ENCODE data around the gene ZP4. TPM values are rescaled to one million over a fixed set of nuclear protein-coding genes. Genes with fewer than 3 reads are reported as not detected.

Gene ZP4
- total and polyA plus RNA-seq, 2 of the 4 experiments (the other 2 are of a cell fraction), result not detected

- Histone ChIP-seq H3K23ac (ENCODE audit: low read depth, low read length) (no peak overlapping the region), H3K18ac (ENCODE audit: low read depth, low read length) (no peak overlapping the region), H3K27ac (ENCODE audit: insufficient read depth, low read length) (no peak overlapping the region), H2BK20ac (ENCODE audit: low read depth, low read length) (peak overlapping the region; percentile 76; the same call in 1 of the 2 replicates), H3K27me3 (ENCODE audit: control insufficient read depth, insufficient read depth, low read length) (no peaks in the 10 kb centered on the region), H3K14ac (replicated peaks; ENCODE audit: low read depth, low read length) (no peak overlapping the region), H3K4me3 (ENCODE audit: insufficient read depth, low read depth, low read length) (no peak overlapping the region), H2BK120ac (ENCODE audit: low read depth, low read length) (peak overlapping the region; percentile 71), H2AK9ac (replicated peaks; ENCODE audit: low read depth, low read length, poor library complexity) (peak overlapping the region; percentile 28), H3K56ac (ENCODE audit: extremely low read depth, insufficient read depth, low read length) (no peak overlapping the region), H3K9ac (ENCODE audit: low read depth, low read length) (no peak overlapping the region), H2BK15ac (ENCODE audit: low read depth, low read length) (no peak overlapping the region), H3K79me1 (ENCODE audit: low read depth in 1 of 2, low read length in 2 of 2) (no peaks in the 10 kb centered on the region), H3K36me3 (ENCODE audit: control insufficient read depth, insufficient read depth, low read length) (no peaks in the 10 kb centered on the region), H3K4ac (ENCODE audit: low read depth, low read length) (peak overlapping the region; percentile 56; the same call in 1 of the 2 replicates), H2AFZ (replicated peaks; ENCODE audit: low read length, poor library complexity) (no peak overlapping the region), H3K9me1 (ENCODE audit: insufficient read depth, low read length) (no peaks in the 10 kb centered on the region), H2BK5ac (ENCODE audit: low read depth, low read length, poor library complexity, severe bottlenecking) (peak overlapping the region; percentile 33), H4K5ac (ENCODE audit: low read depth, low read length) (no peak overlapping the region), H3K9me3 (ENCODE audit: control insufficient read depth, insufficient read depth, low read length) (no peaks in the 10 kb centered on the region; the same call in 1 of the 2 replicates), H4K8ac (ENCODE audit: low read depth in 2 of 2, low read length in 2 of 2) (no peak overlapping the region), H3K4me2 (ENCODE audit: low read depth, low read length) (no peak overlapping the region), H3K4me1 (ENCODE audit: control insufficient read depth, insufficient read depth, low read length) (no peaks in the 10 kb centered on the region), H2AK5ac (ENCODE audit: low read depth, low read length) (peak overlapping the region; percentile 68; the same call in 1 of the 2 replicates), H4K91ac (ENCODE audit: insufficient read depth, low read depth, low read length) (no peak overlapping the region), H4K20me1 (ENCODE audit: insufficient read depth, low read length) (no peaks in the 10 kb centered on the region)
- no TSS peak for BruUV-seq (replicated peaks)
- dilution Hi-C loops (cut with HindIII; ENCODE audit: low sequenced_read_pairs, unreplicated experiment) (no loop called here), in situ Hi-C loops (cut with MboI; ENCODE audit: low sequenced_read_pairs) (no loop called here), intact Hi-C loops (cut with micrococcal nuclease) (no loop called here)
- ATAC-seq (ENCODE audit: low read depth), result no peak
- ChIA-PET POLR2A (ENCODE audit: unreplicated experiment) (no interaction called here), CTCF (no interaction called here)
- DNase-seq, result no peak
- TF ChIP-seq CHD1 (IDR thresholded peaks at IDR 0.05; ENCODE audit: low read depth, low read length) (no peak), MXI1 (IDR thresholded peaks at IDR 0.05; ENCODE audit: borderline replicate concordance, low read depth, low read length) (no peak), CEBPB (IDR thresholded peaks at IDR 0.05; ENCODE audit: low read depth, low read length) (no peak), MAZ (IDR thresholded peaks at IDR 0.05; ENCODE audit: borderline replicate concordance, low read depth, low read length) (no peak), BHLHE40 (IDR thresholded peaks at IDR 0.05; ENCODE audit: low read depth, low read length) (no peak), RFX5 (IDR thresholded peaks at IDR 0.05; ENCODE audit: low read depth, low read length) (no peak), POLR2A (IDR thresholded peaks at IDR 0.05; ENCODE audit: low read depth, low read length) (no peak), RCOR1 (IDR thresholded peaks at IDR 0.05; ENCODE audit: insufficient replicate concordance, low read length) (no peak), NFE2L2 (IDR thresholded peaks at IDR 0.05; ENCODE audit: low read depth, low read length) (no peak), RAD21 (IDR thresholded peaks at IDR 0.05; ENCODE audit: low read length) (no peak), FOS (IDR thresholded peaks at IDR 0.05; ENCODE audit: low read depth, low read length) (no peak), SMC3 (IDR thresholded peaks at IDR 0.05; ENCODE audit: low read depth, low read length) (no peak), MAFK (IDR thresholded peaks at IDR 0.05; ENCODE audit: low read depth, low read length) (no peak)
- TF ChIP-seq, protein P1, sequence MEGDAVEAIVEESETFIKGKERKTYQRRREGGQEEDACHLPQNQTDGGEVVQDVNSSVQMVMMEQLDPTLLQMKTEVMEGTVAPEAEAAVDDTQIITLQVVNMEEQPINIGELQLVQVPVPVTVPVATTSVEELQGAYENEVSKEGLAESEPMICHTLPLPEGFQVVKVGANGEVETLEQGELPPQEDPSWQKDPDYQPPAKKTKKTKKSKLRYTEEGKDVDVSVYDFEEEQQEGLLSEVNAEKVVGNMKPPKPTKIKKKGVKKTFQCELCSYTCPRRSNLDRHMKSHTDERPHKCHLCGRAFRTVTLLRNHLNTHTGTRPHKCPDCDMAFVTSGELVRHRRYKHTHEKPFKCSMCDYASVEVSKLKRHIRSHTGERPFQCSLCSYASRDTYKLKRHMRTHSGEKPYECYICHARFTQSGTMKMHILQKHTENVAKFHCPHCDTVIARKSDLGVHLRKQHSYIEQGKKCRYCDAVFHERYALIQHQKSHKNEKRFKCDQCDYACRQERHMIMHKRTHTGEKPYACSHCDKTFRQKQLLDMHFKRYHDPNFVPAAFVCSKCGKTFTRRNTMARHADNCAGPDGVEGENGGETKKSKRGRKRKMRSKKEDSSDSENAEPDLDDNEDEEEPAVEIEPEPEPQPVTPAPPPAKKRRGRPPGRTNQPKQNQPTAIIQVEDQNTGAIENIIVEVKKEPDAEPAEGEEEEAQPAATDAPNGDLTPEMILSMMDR (conservative IDR thresholded peaks at IDR 0.05; ENCODE audit: low read depth, low read length), result no peak
- TF ChIP-seq, protein P2, sequence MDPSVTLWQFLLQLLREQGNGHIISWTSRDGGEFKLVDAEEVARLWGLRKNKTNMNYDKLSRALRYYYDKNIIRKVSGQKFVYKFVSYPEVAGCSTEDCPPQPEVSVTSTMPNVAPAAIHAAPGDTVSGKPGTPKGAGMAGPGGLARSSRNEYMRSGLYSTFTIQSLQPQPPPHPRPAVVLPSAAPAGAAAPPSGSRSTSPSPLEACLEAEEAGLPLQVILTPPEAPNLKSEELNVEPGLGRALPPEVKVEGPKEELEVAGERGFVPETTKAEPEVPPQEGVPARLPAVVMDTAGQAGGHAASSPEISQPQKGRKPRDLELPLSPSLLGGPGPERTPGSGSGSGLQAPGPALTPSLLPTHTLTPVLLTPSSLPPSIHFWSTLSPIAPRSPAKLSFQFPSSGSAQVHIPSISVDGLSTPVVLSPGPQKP (IDR thresholded peaks at IDR 0.05; ENCODE audit: borderline replicate concordance, low read depth, low read length), result no peak
- TF ChIP-seq, protein P3, sequence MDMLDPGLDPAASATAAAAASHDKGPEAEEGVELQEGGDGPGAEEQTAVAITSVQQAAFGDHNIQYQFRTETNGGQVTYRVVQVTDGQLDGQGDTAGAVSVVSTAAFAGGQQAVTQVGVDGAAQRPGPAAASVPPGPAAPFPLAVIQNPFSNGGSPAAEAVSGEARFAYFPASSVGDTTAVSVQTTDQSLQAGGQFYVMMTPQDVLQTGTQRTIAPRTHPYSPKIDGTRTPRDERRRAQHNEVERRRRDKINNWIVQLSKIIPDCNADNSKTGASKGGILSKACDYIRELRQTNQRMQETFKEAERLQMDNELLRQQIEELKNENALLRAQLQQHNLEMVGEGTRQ (IDR thresholded peaks at IDR 0.05; ENCODE audit: low read depth, low read length), result no peak
- WGBS, 2 experiments (ENCODE audit: extremely low coverage in 2 of 2, insufficient read length in 1 of 2), result no CpG with 5 or more reads among the region's 2 CpGs
Measured at GRCh38 chr1:237910834-237911233, 20.1 kb upstream of the ZP4 start.

Data from IMR-90 (cell line).